IMR-90 (cell line): ENCODE data around the gene TYMS. TPM values are rescaled to one million over a fixed set of nuclear protein-coding genes. Genes with fewer than 3 reads are reported as not detected.

Experiments used
- ATAC-seq: fragments of 200-7000 bp; cut with Tn5 transposase; 2 replicates; pipeline ENCODE4 v1.9.1; 2020; ENCODE audit warnings: low read depth, mild to moderate bottlenecking, moderate library complexity
- BruUV-seq: library from RNA; stranded (reverse); fragments of 400-500 nt; replicated peaks from 2 replicates; lab custom pipeline; 2021; lab: Mats Ljungman, UMichigan
- CTCF ChIA-PET: fragments of 300-600 bp; formaldehyde crosslinking; extraction: SDS; loops from one replicate; lab custom pipeline; 2021; ENCODE audit warnings: antibody characterized with exemption; lab: Yijun Ruan, JAX
- POLR2A ChIA-PET: fragments of 300-600 bp; sonication (Branson Sonifier 250); formaldehyde crosslinking; loops from one replicate; lab custom pipeline; 2022; ENCODE audit warnings: antibody characterized with exemption; ENCODE audit not compliant: unreplicated experiment; lab: Charles Lee
- DNase-seq: peaks from one replicate; pipeline ENCODE4 v3.0.0; 2013
- H2AFZ ChIP-seq: replicated peaks from 2 replicates; pipeline ENCODE3; 2013; ENCODE audit warnings: low read length, mild to moderate bottlenecking; ENCODE audit not compliant: poor library complexity
- H2AK5ac ChIP-seq: 2 replicates; pipeline ENCODE4 v1.6.1; 2013; ENCODE audit warnings: low read depth, low read length, inconsistent platforms
- H2AK9ac ChIP-seq: replicated peaks from 2 replicates; pipeline ENCODE3; 2013; ENCODE audit warnings: mild to moderate bottlenecking, low read depth, low read length, moderate library complexity; ENCODE audit not compliant: poor library complexity
- H2BK120ac ChIP-seq: 2 replicates; pipeline ENCODE4 v1.6.1; 2013; ENCODE audit warnings: low read depth, low read length, inconsistent platforms
- H2BK15ac ChIP-seq: 3 replicates; pipeline ENCODE4 v1.6.1; 2013; ENCODE audit warnings: low read depth, low read length, inconsistent platforms
- H2BK20ac ChIP-seq: 2 replicates; pipeline ENCODE4 v1.6.1; 2013; ENCODE audit warnings: low read depth, mild to moderate bottlenecking, inconsistent platforms, low read length, moderate library complexity
- H2BK5ac ChIP-seq: 2 replicates; pipeline ENCODE4 v1.6.1; 2013; ENCODE audit warnings: mild to moderate bottlenecking, low read depth, low read length, inconsistent platforms; ENCODE audit not compliant: poor library complexity, severe bottlenecking
- H3K14ac ChIP-seq: replicated peaks from 2 replicates; pipeline ENCODE4 v1.6.1; 2013; ENCODE audit warnings: low read depth, low read length, inconsistent platforms
- H3K18ac ChIP-seq: 2 replicates; pipeline ENCODE4 v1.6.1; 2013; ENCODE audit warnings: low read depth, low read length, control low read depth
- H3K23ac ChIP-seq: 2 replicates; pipeline ENCODE4 v1.6.1; 2013; ENCODE audit warnings: low read depth, low read length, inconsistent platforms
- H3K27ac ChIP-seq: 2 replicates; pipeline ENCODE4 v1.5.1; 2013; ENCODE audit warnings: mild to moderate bottlenecking, control low read depth, low read length; ENCODE audit not compliant: insufficient read depth
- H3K27me3 ChIP-seq: 2 replicates; pipeline ENCODE4 v1.6.1; 2013; ENCODE audit warnings: low read length; ENCODE audit not compliant: control insufficient read depth, insufficient read depth
- H3K36me3 ChIP-seq: 2 replicates; pipeline ENCODE4 v1.6.1; 2013; ENCODE audit warnings: low read length, mixed read lengths; ENCODE audit not compliant: control insufficient read depth, insufficient read depth
- H3K4ac ChIP-seq: 2 replicates; pipeline ENCODE4 v1.6.1; 2013; ENCODE audit warnings: low read depth, low read length, inconsistent platforms
- H3K4me1 ChIP-seq: 2 replicates; pipeline ENCODE4 v1.6.1; 2013; ENCODE audit warnings: low read length, mixed read lengths; ENCODE audit not compliant: control insufficient read depth, insufficient read depth
- H3K4me2 ChIP-seq: 2 replicates; pipeline ENCODE4 v1.6.1; 2013; ENCODE audit warnings: low read depth, mild to moderate bottlenecking, control low read depth, low read length, moderate library complexity
- H3K4me3 ChIP-seq: 2 replicates; pipeline ENCODE4 v1.5.1; 2013; ENCODE audit warnings: low read depth, mild to moderate bottlenecking, control low read depth, low read length, moderate library complexity; ENCODE audit not compliant: insufficient read depth
- H3K56ac ChIP-seq: 2 replicates; pipeline ENCODE4 v1.6.1; 2013; ENCODE audit warnings: low read length, inconsistent platforms; ENCODE audit not compliant: insufficient read depth; ENCODE audit errors: extremely low read depth
- H3K79me1 ChIP-seq, 2 experiments: 2 replicates each; pipeline ENCODE4 v1.6.1; 2013; ENCODE audit warnings: low read length in 2 of 2, inconsistent platforms in 1 of 2, low read depth in 1 of 2
- H3K9ac ChIP-seq: 2 replicates; pipeline ENCODE4 v1.6.1; 2013; ENCODE audit warnings: low read depth, low read length, control low read depth
- H3K9me1 ChIP-seq: 2 replicates; pipeline ENCODE4 v1.6.1; 2013; ENCODE audit warnings: low read length, inconsistent platforms; ENCODE audit not compliant: insufficient read depth
- H3K9me3 ChIP-seq: 2 replicates; pipeline ENCODE4 v1.6.1; 2013; ENCODE audit warnings: low read length; ENCODE audit not compliant: control insufficient read depth, insufficient read depth
- H4K20me1 ChIP-seq: 2 replicates; pipeline ENCODE4 v1.6.1; 2013; ENCODE audit warnings: low read length, inconsistent platforms; ENCODE audit not compliant: insufficient read depth
- H4K5ac ChIP-seq: 2 replicates; pipeline ENCODE4 v1.6.1; 2013; ENCODE audit warnings: mild to moderate bottlenecking, low read depth, low read length, control low read depth
- H4K8ac ChIP-seq, 2 experiments: 2 replicates each; pipeline ENCODE4 v1.6.1; 2013; ENCODE audit warnings: low read depth in 2 of 2, low read length in 2 of 2, control low read depth in 1 of 2, inconsistent platforms in 1 of 2
- H4K91ac ChIP-seq: 2 replicates; pipeline ENCODE4 v1.6.1; 2013; ENCODE audit warnings: low read depth, low read length, inconsistent platforms; ENCODE audit not compliant: insufficient read depth
- BHLHE40 ChIP-seq: fragments of 150-350 bp; IDR thresholded peaks from 2 replicates; pipeline ENCODE4 v1.6.1; 2016; ENCODE audit warnings: mild to moderate bottlenecking, low read depth, low read length
- CEBPB ChIP-seq: IDR thresholded peaks from 2 replicates; pipeline ENCODE4 v1.6.1; 2012; ENCODE audit warnings: low read depth, low read length, improper control_type of control experiment
- CHD1 ChIP-seq: IDR thresholded peaks from 2 replicates; pipeline ENCODE4 v1.6.1; 2012; ENCODE audit warnings: low read depth, low read length, improper control_type of control experiment
- CTCF ChIP-seq: conservative IDR thresholded peaks from 2 replicates; pipeline ENCODE4 v1.5.1; 2012; ENCODE audit warnings: mild to moderate bottlenecking, low read depth, low read length, improper control_type of control experiment
- FOS ChIP-seq: fragments of 150-350 bp; IDR thresholded peaks from 2 replicates; pipeline ENCODE4 v1.6.1; 2016; ENCODE audit warnings: low read depth, low read length
- MAFK ChIP-seq: IDR thresholded peaks from 2 replicates; pipeline ENCODE4 v1.6.1; 2012; ENCODE audit warnings: low read depth, low read length, improper control_type of control experiment
- MAZ ChIP-seq: IDR thresholded peaks from 2 replicates; pipeline ENCODE4 v1.6.1; 2012; ENCODE audit warnings: low read depth, mild to moderate bottlenecking, low read length, improper control_type of control experiment, moderate library complexity, borderline replicate concordance
- NFE2L2 ChIP-seq: fragments of 150-350 bp; IDR thresholded peaks from 2 replicates; pipeline ENCODE4 v1.6.1; 2016; ENCODE audit warnings: low read depth, mild to moderate bottlenecking, low read length
- RAD21 ChIP-seq: IDR thresholded peaks from 2 replicates; pipeline ENCODE4 v1.6.1; 2012; ENCODE audit warnings: low read length, improper control_type of control experiment
- RCOR1 ChIP-seq: IDR thresholded peaks from 2 replicates; pipeline ENCODE4 v1.6.1; 2012; ENCODE audit warnings: mild to moderate bottlenecking, low read length, improper control_type of control experiment; ENCODE audit not compliant: insufficient replicate concordance
- RFX5 ChIP-seq: IDR thresholded peaks from 2 replicates; pipeline ENCODE4 v1.8.0; 2012; ENCODE audit warnings: low read depth, mild to moderate bottlenecking, low read length, moderate library complexity
- WGBS, 2 experiments: methylation state at CpG; one replicate each; pipeline versions ENCODE4 v1.1.5 to v1.1.7; 2013; ENCODE audit warnings: missing lambda C conversion rate in 2 of 2; ENCODE audit not compliant: insufficient read length in 1 of 2; ENCODE audit errors: extremely low coverage in 2 of 2; 5-methylcytosine and 5-hydroxymethylcytosine counted together
- dilution Hi-C: fragments of 300-500 bp; cut with HindIII; formaldehyde crosslinking; loops from one replicate; pipeline ENCODE4 v1.14.3; 2018; ENCODE audit warnings: low sequenced_read_pairs; ENCODE audit not compliant: unreplicated experiment
- in situ Hi-C: fragments of 300-500 bp; cut with MboI; formaldehyde crosslinking; loops from 3 replicates; pipeline ENCODE4 v1.14.3; 2019; ENCODE audit warnings: low sequenced_read_pairs, inconsistent platforms, mixed read lengths
- intact Hi-C: fragments of 100-400 bp; cut with micrococcal nuclease; formaldehyde crosslinking; loops from 2 replicates; pipeline ENCODE4 v1.10.0; 2022
- polyA plus RNA-seq, 3 experiments: library from polyadenylated mRNA; depleted of rRNA; stranded (reverse); fragments of >200 nt; gene quantifications; 2 replicates each; pipeline ENCODE4 v1.2.3, GENCODE V29; 2012; ENCODE audit warnings: low replicate concordance in 1 of 3
- total RNA-seq: library from RNA; depleted of rRNA; stranded (reverse); fragments of >200 nt; gene quantifications from 2 replicates; pipeline ENCODE4 v1.2.3, GENCODE V29; 2012

TYMS gene
- total and polyA plus RNA-seq, 2 of the 4 experiments (the other 2 are of a cell fraction): 28.3 to 92.2 TPM

GRCh38 chr18:670522-670921, 13.1 kb downstream of the TYMS start:
- Histone ChIP-seq H2AK9ac (no peak overlapping the region), H4K5ac (no peak overlapping the region), H3K4me1 (no peaks in the 10 kb centered on the region), H2BK120ac (no peak overlapping the region), H3K4me3 (no peak overlapping the region), H4K20me1 (peaks cover 6% of the 10 kb centered on the region), H3K18ac (no peak overlapping the region), H4K91ac (no peak overlapping the region), H3K9me3 (no peaks in the 10 kb centered on the region), H3K36me3 (peaks cover 41% of the 10 kb centered on the region), H3K27ac (no peak overlapping the region), H3K4ac (no peak overlapping the region), H3K9me1 (no peaks in the 10 kb centered on the region), H3K14ac (no peak overlapping the region), H3K23ac (no peak overlapping the region), H2BK5ac (no peak overlapping the region), H3K56ac (no peak overlapping the region), H4K8ac (no peak overlapping the region), H2AK5ac (no peak overlapping the region), H2BK20ac (no peak overlapping the region), H2BK15ac (no peak overlapping the region), H3K79me1 (peaks cover 8 to 27% of the 10 kb centered on the region in 2 experiments), H3K4me2 (no peak overlapping the region), H3K9ac (no peak overlapping the region), H2AFZ (no peak overlapping the region), H3K27me3 (no peaks in the 10 kb centered on the region)
- no peak for TF ChIP-seq RCOR1
- no peak for TF ChIP-seq MAFK
- TF ChIP-seq MAZ: no peak
- no peak for TF ChIP-seq CEBPB
- no peak for TF ChIP-seq FOS
- TF ChIP-seq NFE2L2: no peak
- TF ChIP-seq BHLHE40: no peak
- TF ChIP-seq RAD21: no peak
- TF ChIP-seq CHD1: no peak
- no peak for TF ChIP-seq CTCF
- no peak for TF ChIP-seq RFX5
- POLR2A ChIA-PET: no interaction called here
- in situ Hi-C loops: no loop called here
- CTCF ChIA-PET: interaction anchor here (0.9 to 1.0 kb wide), 2 partner anchors 42 to 160 kb away, joined by 3 read pairs; no protein-coding TSS in a partner anchor
- 96% methylated on average over 7 of the region's 11 CpGs; no CpG with 5 or more reads in 1 of the 2 experiments for WGBS, 2 experiments
- DNase-seq: no peak
- intact Hi-C loops: no loop called here
- dilution Hi-C loops: no loop called here
- no peak for ATAC-seq
- no TSS peak for BruUV-seq
